KMS-11 (cell line): ENCODE data around the gene EXOC6B.

ENCODE experiments used
- H2AFZ ChIP-seq: fragments of 200-600 bp; sonication (generic); 2 replicates; pipeline ENCODE4 v1.6.1; 2016; ENCODE audit warnings: antibody characterized with exemption, mixed run types, low read depth
- H3K27ac ChIP-seq: fragments of 200-600 bp; sonication (generic); 2 replicates; pipeline ENCODE4 v1.6.1; 2016; ENCODE audit warnings: mild to moderate bottlenecking, mixed run types
- H3K27me3 ChIP-seq: fragments of 200-600 bp; sonication (generic); 2 replicates; pipeline ENCODE4 v1.6.1; 2017; ENCODE audit warnings: mild to moderate bottlenecking, low read depth, mixed run types, moderate library complexity; ENCODE audit not compliant: insufficient read depth
- H3K36me3 ChIP-seq: fragments of 200-600 bp; sonication (generic); 2 replicates; pipeline ENCODE4 v1.6.1; 2017; ENCODE audit warnings: mild to moderate bottlenecking, mixed run types; ENCODE audit not compliant: insufficient read depth
- H3K4me1 ChIP-seq: fragments of 200-600 bp; sonication (generic); 2 replicates; pipeline ENCODE4 v1.6.1; 2016; ENCODE audit warnings: mild to moderate bottlenecking, low read depth, mixed run types; ENCODE audit not compliant: poor library complexity, severe bottlenecking
- H3K4me2 ChIP-seq: fragments of 200-600 bp; sonication (generic); 2 replicates; pipeline ENCODE4 v1.7.0; 2016; ENCODE audit warnings: mild to moderate bottlenecking, mixed run types
- H3K4me3 ChIP-seq: fragments of 200-600 bp; sonication (generic); IDR thresholded peaks from 2 replicates; pipeline ENCODE4 v1.6.1; 2017; ENCODE audit warnings: low read depth, low read length, mixed read lengths; ENCODE audit not compliant: insufficient read depth
- H3K79me2 ChIP-seq: fragments of 200-600 bp; sonication (generic); 2 replicates; pipeline ENCODE4 v1.6.1; 2016; ENCODE audit warnings: low read depth, mixed run types; ENCODE audit not compliant: insufficient read depth
- H3K9ac ChIP-seq: fragments of 200-600 bp; sonication (generic); 2 replicates; pipeline ENCODE4 v1.6.1; 2016; ENCODE audit warnings: mild to moderate bottlenecking, mixed run types
- H4K20me1 ChIP-seq: fragments of 200-600 bp; sonication (generic); 2 replicates; pipeline ENCODE4 v1.6.1; 2016; ENCODE audit warnings: mild to moderate bottlenecking, mixed run types; ENCODE audit not compliant: insufficient read depth
- CTCF ChIP-seq: fragments of 200-600 bp; sonication (generic); conservative IDR thresholded peaks from 2 replicates; pipeline ENCODE4 v1.6.1; 2017; ENCODE audit warnings: low read depth, mild to moderate bottlenecking, antibody characterized with exemption, low read length, moderate library complexity, mixed read lengths

The EXOC6B gene

DNA sequence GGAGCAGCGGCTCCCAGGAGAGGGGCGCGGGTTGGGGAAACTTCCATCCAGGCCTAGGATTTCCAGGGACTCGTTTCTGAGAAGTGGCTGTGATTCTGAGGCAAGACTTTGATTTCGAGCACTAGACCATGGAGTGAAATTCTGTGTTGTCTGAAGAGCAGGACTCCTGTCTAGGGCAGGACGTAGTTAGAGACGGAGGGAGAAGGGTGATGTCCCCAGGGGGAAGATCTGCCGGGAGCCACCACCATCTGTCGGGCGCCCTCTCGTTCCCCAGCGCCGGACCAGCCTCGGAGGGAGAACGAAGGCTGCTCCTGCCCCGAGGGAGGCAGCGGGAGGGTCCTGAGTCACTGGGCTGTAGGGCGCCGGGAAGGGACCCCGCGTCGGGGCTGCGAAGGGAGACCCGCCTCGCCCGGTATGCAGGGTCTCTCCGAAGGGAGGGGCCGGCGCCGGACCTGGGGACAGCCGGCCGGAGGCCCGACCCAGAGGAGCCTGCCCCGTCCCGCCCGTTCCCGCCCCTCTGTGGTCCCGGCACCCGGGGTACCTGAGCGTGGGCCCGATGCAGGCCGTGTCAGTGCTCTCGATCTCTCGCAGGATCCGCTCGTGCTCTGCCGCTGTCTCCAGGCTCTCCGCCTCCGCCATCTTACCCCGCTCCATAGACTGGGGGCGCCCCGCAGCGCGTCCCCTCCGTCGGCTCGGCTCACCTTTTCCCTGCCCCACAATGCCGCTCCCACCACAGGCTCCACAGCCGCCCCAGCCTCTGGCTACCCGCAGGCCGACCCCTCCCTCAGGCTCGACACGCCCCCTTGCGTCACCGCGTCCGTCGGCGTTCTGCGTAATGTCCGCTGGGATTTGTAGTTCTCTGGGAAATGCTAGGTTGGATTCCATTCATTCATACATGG lies at the start of gene EXOC6B:
EXOC6B (minus strand) TSS at position 777 of the 899 bp plus-strand sequence.
- Histone ChIP-seq H3K9ac (peak within 1 kb of the TSS; percentile 52; the same call in 1 of the 2 replicates), H3K4me1 (peaks cover 46% of the 10 kb centered on the region), H2AFZ (peak within 1 kb of the TSS; percentile 83), H3K27me3 (no peaks in the 10 kb centered on the region), H3K27ac (no peak within 1 kb of the TSS), H3K4me3 (peak within 1 kb of the TSS; percentile 95), H3K36me3 (no peaks in the 10 kb centered on the region), H3K79me2 (no peaks in the 10 kb centered on the region), H4K20me1 (no peaks in the 10 kb centered on the region), H3K4me2 (peak within 1 kb of the TSS; percentile 26)
- peak; percentile 40; the same call in 1 of the 2 replicates for TF ChIP-seq CTCF

GRCh38 chr2:72871880-72872279 lies 46.0 kb upstream of the EXOC6B start:
- Histone ChIP-seq H3K9ac (no peak overlapping the region), H3K79me2 (no peaks in the 10 kb centered on the region), H3K27ac (no peak overlapping the region), H2AFZ (no peak overlapping the region), H3K4me1 (no peaks in the 10 kb centered on the region), H4K20me1 (no peaks in the 10 kb centered on the region), H3K4me2 (no peak overlapping the region), H3K36me3 (no peaks in the 10 kb centered on the region), H3K27me3 (no peaks in the 10 kb centered on the region), H3K4me3 (no peak overlapping the region)
- no peak for TF ChIP-seq CTCF

DNA sequence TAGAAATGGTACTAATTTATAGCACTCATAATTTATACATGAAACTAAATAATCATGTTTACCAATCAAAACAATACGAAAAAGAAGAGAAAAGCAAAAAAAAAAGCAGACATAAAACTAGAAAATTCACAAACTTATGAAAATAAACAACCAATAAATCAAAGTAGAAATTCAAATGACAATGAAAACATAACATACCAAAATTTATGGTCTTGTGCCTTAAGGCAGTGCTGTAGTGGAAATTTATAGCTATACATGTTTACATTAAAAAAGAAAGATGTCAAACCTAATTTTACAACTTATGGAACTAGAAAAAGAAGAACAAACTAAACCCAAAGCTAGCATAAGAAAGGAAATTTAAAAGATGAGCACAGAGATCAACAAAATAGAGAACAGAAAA lies 45.2 kb upstream of the EXOC6B start:
- no peak overlapping the region for H3K4me2 ChIP-seq
- H3K27me3 ChIP-seq, result no peaks in the 10 kb centered on the region
- H3K4me1 ChIP-seq, result no peaks in the 10 kb centered on the region
- H3K79me2 ChIP-seq, result no peaks in the 10 kb centered on the region
- H4K20me1 ChIP-seq, result no peaks in the 10 kb centered on the region
- no peak overlapping the region for H2AFZ ChIP-seq
- H3K9ac ChIP-seq, result no peak overlapping the region
- no peak overlapping the region for H3K4me3 ChIP-seq
- H3K27ac ChIP-seq, result no peak overlapping the region
- TF ChIP-seq CTCF, result no peak
- no peaks in the 10 kb centered on the region for H3K36me3 ChIP-seq

GRCh38 chr2:72864500-72864899 lies 38.7 kb upstream of the EXOC6B start:
- H2AFZ ChIP-seq, result no peak overlapping the region
- H3K4me3 ChIP-seq, result no peak overlapping the region
- H3K27ac ChIP-seq, result no peak overlapping the region
- peaks cover 18% of the 10 kb centered on the region for H3K4me1 ChIP-seq
- H3K9ac ChIP-seq, result no peak overlapping the region
- no peaks in the 10 kb centered on the region for H3K79me2 ChIP-seq
- H4K20me1 ChIP-seq, result no peaks in the 10 kb centered on the region
- H3K27me3 ChIP-seq, result no peaks in the 10 kb centered on the region
- no peaks in the 10 kb centered on the region for H3K36me3 ChIP-seq
- no peak for TF ChIP-seq CTCF
- no peak overlapping the region for H3K4me2 ChIP-seq
